Neural cell (in vitro differentiated cells): ENCODE data around the gene DOK6. TPM values are rescaled to one million over a fixed set of nuclear protein-coding genes. Genes with fewer than 3 reads are reported as not detected.

Source experiments
- H2AFZ ChIP-seq: fragments of 200-600, 300-800 bp; sonication (generic), shearing (Covaris generic); 2 replicates; pipeline ENCODE4 v1.6.0; 2014; ENCODE audit warnings: low read depth, mild to moderate bottlenecking, antibody characterized with exemption, low read length, moderate library complexity
- H3F3A ChIP-seq: fragments of 200-600 bp; shearing (Covaris generic); 2 replicates; pipeline ENCODE4 v1.6.1; 2016; ENCODE audit warnings: mild to moderate bottlenecking, moderate library complexity, mixed read lengths, antibody characterized with exemption, low read length; ENCODE audit not compliant: insufficient read depth, poor library complexity, severe bottlenecking
- H3K27ac ChIP-seq: fragments of 200-600, 300-800 bp; sonication (generic), shearing (Covaris generic); 2 replicates; pipeline ENCODE4 v1.5.1; 2014; ENCODE audit warnings: mild to moderate bottlenecking, low read length, moderate library complexity
- H3K27me3 ChIP-seq: fragments of 300-800, 200-600 bp; sonication (generic), shearing (Covaris generic); 2 replicates; pipeline ENCODE4 v1.6.0; 2014; ENCODE audit warnings: mild to moderate bottlenecking, low read depth, low read length, moderate library complexity; ENCODE audit not compliant: insufficient read depth
- H3K36me3 ChIP-seq: fragments of 300-800, 200-600 bp; sonication (generic), shearing (Covaris generic); 2 replicates; pipeline ENCODE4 v1.5.1; 2014; ENCODE audit warnings: mild to moderate bottlenecking, antibody characterized with exemption, low read length, moderate library complexity; ENCODE audit not compliant: insufficient read depth
- H3K4me2 ChIP-seq: fragments of 300-800, 200-600 bp; sonication (generic), shearing (Covaris generic); 2 replicates; pipeline ENCODE4 v1.6.0; 2014; ENCODE audit warnings: mild to moderate bottlenecking, low read length
- H3K4me3 ChIP-seq: fragments of 300-800, 200-600 bp; sonication (generic), shearing (Covaris generic); 2 replicates; pipeline ENCODE4 v1.5.1; 2014; ENCODE audit warnings: mild to moderate bottlenecking, low read length, moderate library complexity
- H3K79me2 ChIP-seq: fragments of 200-600 bp; shearing (Covaris generic); replicated peaks from 2 replicates; pipeline ENCODE4 v1.6.0; 2014; ENCODE audit warnings: mild to moderate bottlenecking, low read length, moderate library complexity; ENCODE audit not compliant: insufficient read depth
- H3K9ac ChIP-seq: fragments of 300-800, 200-600 bp; sonication (generic), shearing (Covaris generic); 2 replicates; pipeline ENCODE4 v1.6.1; 2016; ENCODE audit warnings: mild to moderate bottlenecking, low read length, mixed read lengths
- H3K9me2 ChIP-seq: fragments of 200-600 bp; shearing (Covaris generic); 2 replicates; pipeline ENCODE4 v1.6.1; 2016; ENCODE audit warnings: mild to moderate bottlenecking, low read length, mixed read lengths; ENCODE audit not compliant: insufficient read depth
- H3K9me3 ChIP-seq: fragments of 200-600, 300-800 bp; sonication (generic), shearing (Covaris generic); 2 replicates; pipeline ENCODE4 v1.6.1; 2016; ENCODE audit warnings: mild to moderate bottlenecking, mixed run types, low read length, moderate library complexity, mixed read lengths
- H4K20me1 ChIP-seq: fragments of 200-600 bp; shearing (Covaris generic); 2 replicates; pipeline ENCODE4 v1.6.1; 2016; ENCODE audit warnings: mild to moderate bottlenecking, mixed run types; ENCODE audit not compliant: insufficient read depth
- CTCF ChIP-seq: fragments of 450-650 bp; IDR thresholded peaks from 2 replicates; pipeline ENCODE4 v1.5.1; 2014; ENCODE audit warnings: antibody characterized with exemption, mild to moderate bottlenecking, moderate library complexity; ENCODE audit not compliant: poor library complexity, severe bottlenecking
- EP300 ChIP-seq: fragments of 450-650 bp; conservative IDR thresholded peaks from 2 replicates; pipeline ENCODE4 v1.6.1; 2014; ENCODE audit warnings: antibody characterized with exemption, mild to moderate bottlenecking, moderate library complexity; ENCODE audit not compliant: poor library complexity, severe bottlenecking
- EZH2 ChIP-seq: fragments of 200-600, 300-800 bp; shearing (Covaris generic), sonication (generic); IDR thresholded peaks from 2 replicates; pipeline ENCODE4 v1.6.1; 2014; ENCODE audit warnings: antibody characterized with exemption, low read length, borderline replicate concordance, mild to moderate bottlenecking; ENCODE audit not compliant: insufficient read depth, poor library complexity, severe bottlenecking
- MXI1 ChIP-seq: fragments of 450-650 bp; conservative IDR thresholded peaks from 2 replicates; pipeline ENCODE4 v1.6.1; 2014; ENCODE audit warnings: antibody characterized with exemption, mild to moderate bottlenecking; ENCODE audit not compliant: poor library complexity, severe bottlenecking
- POLR2AphosphoS5 ChIP-seq: IDR thresholded peaks from 2 replicates; pipeline ENCODE4 v1.6.1; 2012
- RAD21 ChIP-seq: fragments of 450-650 bp; conservative IDR thresholded peaks from 2 replicates; pipeline ENCODE4 v1.6.1; 2014; ENCODE audit warnings: antibody characterized with exemption, mild to moderate bottlenecking, moderate library complexity
- REST ChIP-seq: IDR thresholded peaks from 2 replicates; pipeline ENCODE4 v1.6.1; 2012; ENCODE audit warnings: borderline replicate concordance
- SMC3 ChIP-seq: fragments of 450-650 bp; conservative IDR thresholded peaks from 2 replicates; pipeline ENCODE4 v1.6.1; 2014; ENCODE audit warnings: antibody characterized with exemption, mild to moderate bottlenecking, moderate library complexity; ENCODE audit not compliant: poor library complexity
- TAF1 ChIP-seq: IDR thresholded peaks from 2 replicates; pipeline ENCODE4 v1.6.1; 2012; ENCODE audit warnings: low read depth
- polyA plus RNA-seq: library from polyadenylated mRNA; depleted of rRNA; stranded (reverse); fragments of >200 nt; gene quantifications from 2 replicates; pipeline ENCODE4 v1.2.3, GENCODE V29; 2014

The DOK6 gene
- polyA plus RNA-seq, 1 donor from 2014 or later, result 9.7 TPM

GRCh38 chr18:69890558-69890957 lies 489.9 kb downstream of the DOK6 start:
- no peaks in the 10 kb centered on the region for H3K9me2 ChIP-seq
- no peaks in the 10 kb centered on the region for H3K79me2 ChIP-seq
- H3K27me3 ChIP-seq, result no peaks in the 10 kb centered on the region
- no peak overlapping the region for H2AFZ ChIP-seq
- no peak overlapping the region for H3K9ac ChIP-seq
- H3K4me2 ChIP-seq, result no peak overlapping the region
- no peak overlapping the region for H3K4me3 ChIP-seq
- no peaks in the 10 kb centered on the region for H3K9me3 ChIP-seq
- H3K36me3 ChIP-seq, result no peaks in the 10 kb centered on the region
- no peaks in the 10 kb centered on the region for H4K20me1 ChIP-seq
- H3F3A ChIP-seq, result no peaks in the 10 kb centered on the region
- TF ChIP-seq POLR2AphosphoS5, result no peak
- no peak for TF ChIP-seq SMC3
- no peak for TF ChIP-seq EZH2
- TF ChIP-seq REST, result no peak
- TF ChIP-seq RAD21, result no peak
- no peak for TF ChIP-seq EP300
- TF ChIP-seq MXI1, result no peak
- no peak for TF ChIP-seq CTCF
- no peak for TF ChIP-seq TAF1
- H3K27ac ChIP-seq, result no peak overlapping the region

- Histone ChIP-seq H3K27me3 (no peaks in the 10 kb centered on the region), H4K20me1 (no peaks in the 10 kb centered on the region), H3K9ac (no peak overlapping the region), H3F3A (no peaks in the 10 kb centered on the region), H3K4me3 (no peak overlapping the region), H3K9me3 (no peaks in the 10 kb centered on the region), H2AFZ (no peak overlapping the region), H3K27ac (no peak overlapping the region), H3K4me2 (no peak overlapping the region), H3K79me2 (no peaks in the 10 kb centered on the region), H3K9me2 (no peaks in the 10 kb centered on the region), H3K36me3 (no peaks in the 10 kb centered on the region)
- no peak for TF ChIP-seq REST
- TF ChIP-seq MXI1, result no peak
- no peak for TF ChIP-seq SMC3
- no peak for TF ChIP-seq POLR2AphosphoS5
- TF ChIP-seq EP300, result no peak
- no peak for TF ChIP-seq EZH2
- no peak for TF ChIP-seq TAF1
Measured at GRCh38 chr18:69894467-69894866, 493.8 kb downstream of the DOK6 start.
